GF-D8 (cell line): ENCODE measurements around the gene NUDT6.
"Not testable (repeated sequence)": the region's sequence is repeated elsewhere in the genome, so short reads cannot be mapped to it uniquely, and the experiment has no call there.

Experiments
- DNase-seq: peaks from one replicate; lab custom pipeline; 2025; lab: John Stamatoyannopoulos, UW

NUDT6 gene

DNA sequence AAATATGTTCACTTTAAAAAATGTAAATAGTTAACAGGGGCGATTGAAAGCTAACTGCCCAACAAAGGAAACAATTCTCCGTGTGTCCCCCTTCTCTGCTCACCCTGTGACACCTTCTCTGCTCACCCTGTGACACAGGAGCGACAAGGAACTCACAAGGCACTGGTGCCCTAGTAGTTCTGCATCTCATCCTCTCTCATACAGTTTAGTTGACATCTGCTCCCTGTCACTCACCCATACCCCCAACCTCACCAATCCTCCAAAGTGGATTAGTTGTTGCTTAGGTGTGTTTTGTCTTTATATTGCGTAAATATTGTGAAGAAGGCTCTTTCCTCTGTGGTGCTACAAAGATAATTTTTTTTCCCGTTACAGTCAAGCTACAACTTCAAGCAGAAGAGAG, 46.4 kb downstream of the NUDT6 start:
- no peak for DNase-seq

DNA sequence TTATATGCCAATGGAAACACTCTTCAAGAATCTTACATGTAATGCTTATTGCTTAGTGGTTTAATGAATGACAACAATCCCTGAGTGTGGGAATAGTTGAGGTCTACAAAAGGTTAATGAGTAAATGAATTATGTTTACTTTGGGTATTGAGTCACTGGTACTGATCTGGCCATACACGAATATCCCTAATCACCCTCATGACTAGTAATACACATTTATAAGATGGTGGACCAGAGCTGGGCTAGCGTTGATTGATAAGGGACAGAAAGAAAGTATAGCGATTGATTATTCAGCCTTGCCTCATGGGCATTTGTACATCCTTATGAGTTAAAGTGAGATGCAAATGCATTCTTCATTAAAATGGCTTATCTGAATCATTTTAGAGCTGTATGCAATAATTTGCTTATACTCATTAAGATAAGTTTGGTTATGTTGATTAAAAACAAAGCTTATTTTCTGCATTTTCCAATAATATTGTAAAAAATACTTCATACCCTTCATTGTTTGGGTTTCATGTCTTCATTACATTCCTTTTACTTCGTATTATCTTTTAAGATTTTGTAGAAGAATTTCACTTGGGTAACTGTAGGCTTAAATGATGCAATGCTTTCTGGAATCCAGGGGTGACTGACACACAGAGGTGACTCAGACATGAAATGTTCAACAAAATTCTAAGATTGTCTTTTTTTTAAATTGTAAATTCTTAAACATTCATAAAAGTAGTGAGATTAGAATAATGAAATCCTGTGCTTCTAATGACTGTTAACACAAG, 48.4 kb downstream of the NUDT6 start:
- DNase-seq = no peak

DNA sequence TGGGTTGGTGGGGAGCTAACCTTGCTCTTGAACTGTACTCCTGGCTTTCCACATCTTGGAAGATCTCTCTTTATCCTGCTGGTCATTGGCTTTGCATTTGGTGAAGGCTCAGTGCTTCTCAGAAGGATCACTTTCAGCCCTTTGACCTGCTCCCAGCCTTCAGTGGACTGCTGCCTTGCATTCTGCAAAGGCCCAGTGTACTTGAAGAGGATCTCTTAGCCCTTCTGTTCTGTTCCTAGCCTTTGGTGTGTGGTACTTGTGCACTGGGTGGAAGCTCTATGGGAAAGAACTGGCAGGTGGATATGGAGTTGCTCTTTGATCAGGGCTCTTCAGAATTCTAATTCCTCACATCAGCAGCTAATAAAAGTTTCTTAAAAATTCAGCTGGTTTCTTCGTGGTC, 49.3 kb downstream of the NUDT6 start:
- DNase-seq = no peak

- DNase-seq = not testable (repeated sequence)
These were observed 54.2 kb downstream of the NUDT6 start for GRCh38 chr4:122868235-122868634.

DNA sequence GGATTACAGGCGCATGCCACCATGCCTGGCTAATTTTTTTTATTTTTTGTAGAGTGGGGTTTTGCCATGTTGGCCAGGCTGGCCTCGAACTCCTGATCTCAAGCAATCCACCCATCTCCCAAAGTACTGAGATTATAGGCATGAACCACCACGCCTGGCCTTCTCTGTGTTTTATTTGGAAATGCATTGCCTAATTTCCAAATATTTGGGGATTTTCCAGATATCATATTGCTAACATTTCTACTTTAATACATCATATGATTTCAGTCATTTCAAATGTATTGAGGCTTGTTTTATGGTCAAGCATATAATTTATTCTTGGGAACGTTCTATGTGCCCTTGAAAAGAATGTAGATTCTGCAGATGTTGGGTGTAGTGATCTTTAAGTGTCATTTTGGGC, 57.0 kb downstream of the NUDT6 start:
- DNase-seq = no peak

GRCh38 chr4:122863639-122864038, 58.8 kb downstream of the NUDT6 start:
- DNase-seq = no peak

GRCh38 chr4:122861172-122861943, 61.0 kb downstream of the NUDT6 start:
- no peak for DNase-seq

DNA sequence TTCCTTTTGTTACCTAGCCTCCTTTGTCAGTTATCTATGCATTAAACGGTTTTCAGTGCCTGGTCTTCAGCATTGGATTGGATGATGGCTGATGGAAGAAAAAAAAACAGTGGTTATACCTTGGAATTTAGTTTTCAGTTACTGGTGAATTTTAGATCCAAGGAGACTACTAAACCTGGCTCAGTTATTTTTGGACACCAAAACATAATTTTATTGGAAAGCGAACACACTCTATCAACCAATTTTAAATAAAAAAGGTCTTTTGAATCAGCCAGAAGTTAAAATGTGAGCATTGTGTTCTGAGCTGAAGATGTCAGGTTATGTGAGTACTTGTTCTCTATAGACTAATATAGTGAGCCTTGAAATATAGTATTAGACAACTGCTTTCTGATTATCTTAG, 63.7 kb downstream of the NUDT6 start:
- no peak for DNase-seq

GRCh38 chr4:122857160-122857559, 65.2 kb downstream of the NUDT6 start:
- DNase-seq = no peak

DNA sequence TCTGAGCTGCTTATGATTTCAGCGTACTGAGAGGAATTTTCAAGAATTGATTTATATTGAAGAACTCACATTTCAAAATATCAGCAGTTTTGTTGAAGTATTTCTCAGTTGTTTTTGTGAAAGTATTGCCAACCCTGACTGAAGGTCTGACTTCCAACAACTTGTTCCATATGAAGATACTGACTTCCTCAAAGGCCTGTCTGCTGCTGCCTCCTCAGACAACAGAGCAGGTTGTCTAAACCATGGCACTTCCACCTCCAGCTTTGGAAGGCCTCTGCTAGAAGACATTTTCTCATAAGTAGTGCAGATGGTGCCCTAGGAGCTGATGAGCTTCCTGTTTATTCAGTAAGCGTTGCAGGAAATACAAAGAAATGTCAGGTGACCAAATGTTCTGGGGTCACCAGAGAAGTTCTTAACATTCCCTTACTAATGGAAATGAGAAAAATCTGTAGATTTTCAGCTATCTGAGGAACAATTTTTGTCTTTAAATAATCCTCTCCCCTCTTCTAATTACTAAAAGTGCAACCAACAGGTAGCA, 67.0 kb downstream of the NUDT6 start:
- DNase-seq = no peak

DNA sequence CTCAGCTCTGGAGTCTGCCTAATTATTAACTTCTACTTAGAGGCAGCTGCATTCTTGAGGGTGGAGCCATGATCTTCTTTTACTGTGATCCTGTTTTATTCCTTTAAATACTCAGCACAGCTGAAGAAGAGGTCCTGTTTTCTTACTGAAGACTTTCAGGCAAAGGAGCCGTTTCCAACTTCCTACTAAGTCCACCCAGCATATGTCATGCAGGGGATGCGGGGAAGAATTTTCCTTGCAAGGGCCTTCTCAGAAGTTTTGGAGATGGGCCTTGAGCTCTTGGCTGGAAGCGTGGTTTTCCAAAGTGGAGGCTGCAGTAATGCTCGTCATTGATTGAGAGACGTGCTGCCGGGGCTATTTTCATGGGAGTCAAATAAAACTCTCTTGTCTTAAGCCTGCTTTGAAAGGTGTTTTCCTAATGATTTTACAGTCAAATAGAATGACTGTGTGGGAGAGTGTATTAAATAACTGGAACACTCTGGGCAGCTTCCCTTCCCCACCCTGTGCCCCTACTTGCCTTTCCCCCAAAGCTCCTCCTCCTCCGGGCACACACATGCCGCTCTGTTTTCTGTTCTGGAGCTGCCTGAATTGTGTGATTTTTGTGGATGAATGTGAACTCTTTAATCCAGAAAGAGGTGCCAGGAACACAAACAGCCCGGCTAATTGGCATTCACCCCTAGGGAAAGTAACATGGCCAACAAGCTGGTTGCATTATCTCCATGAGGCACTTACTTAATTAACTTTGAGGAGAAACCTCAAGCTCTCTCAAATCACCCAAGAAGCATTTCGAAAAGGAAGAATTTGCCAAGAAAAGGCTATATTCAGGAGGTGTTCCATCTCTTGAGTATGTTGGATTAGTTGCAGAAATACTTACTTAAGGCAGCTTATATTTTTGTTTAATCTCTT, 67.7 kb downstream of the NUDT6 start:
- no peak for DNase-seq

DNA sequence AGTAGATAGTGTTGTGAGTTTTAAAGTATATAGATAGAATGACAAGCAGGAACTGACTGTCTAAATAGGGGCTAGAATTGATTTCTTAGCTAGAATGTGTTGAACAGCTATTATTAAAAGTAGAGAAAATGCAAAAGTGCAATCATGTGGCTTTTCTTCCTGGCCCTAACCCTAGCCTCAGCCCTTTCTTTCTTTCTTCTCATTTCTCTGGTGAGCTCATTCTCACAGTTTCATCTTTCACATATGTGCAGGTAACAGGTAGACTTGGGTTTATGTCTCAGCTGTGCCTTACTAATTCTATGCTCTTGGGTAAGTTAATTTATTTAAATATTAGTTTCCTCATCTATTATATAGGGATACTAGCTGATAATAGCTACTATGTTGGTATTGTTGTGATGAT, 70.8 kb downstream of the NUDT6 start:
- DNase-seq = no peak

DNA sequence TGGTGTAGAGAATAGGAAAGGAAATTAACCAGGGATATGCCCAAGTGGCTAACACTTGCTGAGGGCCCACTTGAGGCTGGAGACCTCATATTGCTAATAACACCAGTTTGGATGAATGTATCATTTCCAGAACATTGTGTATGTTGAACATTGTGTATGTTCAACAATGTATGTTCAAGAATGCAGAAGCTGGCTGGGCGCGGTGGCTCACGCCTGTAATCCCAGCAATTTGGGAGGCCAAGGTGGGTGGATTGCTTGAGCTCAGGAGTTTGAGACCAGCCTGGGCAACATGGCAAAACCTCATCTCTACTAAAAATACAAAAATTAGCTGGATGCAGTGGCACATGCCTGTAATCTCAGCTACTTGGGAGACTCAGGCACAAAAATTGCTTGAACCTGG, 72.6 kb downstream of the NUDT6 start:
- DNase-seq = not testable (repeated sequence)

DNA sequence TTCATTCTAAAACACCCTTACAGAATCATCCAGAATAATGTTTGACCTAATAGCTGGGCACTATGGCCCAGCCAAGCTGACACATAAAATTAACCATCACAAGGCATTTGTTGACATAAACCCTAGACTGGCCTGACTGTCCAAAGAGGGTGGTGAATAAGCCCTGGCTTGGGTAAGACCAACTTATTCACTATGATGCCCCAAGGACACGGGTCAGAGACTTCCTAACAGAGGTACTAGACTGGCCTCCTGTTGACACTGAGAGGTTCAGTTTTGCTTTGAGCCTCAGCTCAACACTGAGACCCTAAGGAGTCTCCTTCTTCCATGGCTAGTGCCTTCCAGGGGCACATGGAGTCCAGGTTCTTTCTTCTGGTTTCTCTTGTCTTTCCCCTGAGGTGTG, 74.5 kb downstream of the NUDT6 start:
- no peak for DNase-seq

DNA sequence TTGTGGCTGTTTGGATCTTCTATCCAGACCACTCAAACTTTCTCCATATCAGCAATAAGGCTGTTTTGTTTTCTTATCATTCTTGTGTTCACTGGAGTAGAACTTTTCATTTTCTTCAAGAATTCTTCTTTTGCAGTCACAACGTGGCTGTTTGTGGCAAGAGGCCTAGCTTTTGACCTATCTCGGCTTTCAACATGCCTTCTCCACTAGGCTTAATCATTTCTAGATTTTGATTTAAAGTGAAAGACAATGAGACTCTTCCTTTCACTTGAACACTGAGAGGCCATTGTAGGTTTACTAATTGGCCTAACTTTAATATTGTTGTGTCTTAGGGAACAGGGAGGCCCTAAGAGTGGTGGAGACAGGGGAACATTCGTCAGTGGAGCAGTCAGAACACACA, 76.6 kb downstream of the NUDT6 start:
- no peak for DNase-seq

- no peak for DNase-seq
These were observed 77.3 kb downstream of the NUDT6 start for GRCh38 chr4:122845066-122845465.

DNA sequence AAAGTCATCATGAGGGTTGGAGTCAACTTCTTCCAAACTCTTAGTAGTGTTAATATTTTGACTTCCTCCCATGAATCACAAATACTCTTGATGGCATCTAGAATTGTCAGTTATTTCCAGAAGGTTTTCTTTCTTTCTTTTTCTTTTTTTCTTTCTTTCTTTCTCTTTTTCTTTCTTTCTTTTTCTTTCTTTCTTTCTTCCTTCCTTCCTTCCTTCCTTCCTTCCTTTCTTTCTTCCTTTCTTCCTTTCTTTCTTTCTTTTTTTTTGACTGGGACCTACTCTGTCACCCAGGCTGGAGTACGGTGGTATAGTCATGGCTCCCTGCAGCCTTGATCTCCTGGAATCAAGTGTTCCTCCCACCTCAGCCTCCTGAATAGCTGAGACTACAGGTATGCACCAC, 78.0 kb downstream of the NUDT6 start:
- DNase-seq = not testable (repeated sequence)

GRCh38 chr4:122842984-122843531, 79.3 kb downstream of the NUDT6 start:
- DNase-seq = no peak
